Measurements from ENCODE around the gene C5orf47.

C5orf47 gene

GRCh38 chr5:173988554-173989431 is at the start of gene C5orf47:
C5orf47 (plus strand) TSS chr5:173989170; CDS start chr5:173989264, 94 bp downstream.
- H3K4me1 ChIP-seq (ENCODE audit: control insufficient read depth, insufficient read depth, low read length) = no peaks in the 10 kb centered on the region
- peaks cover 11% of the 10 kb centered on the region for H3K9me3 ChIP-seq (ENCODE audit: control insufficient read depth, low read length)
- H3K9ac ChIP-seq (ENCODE audit: low read length) = no peak within 1 kb of the TSS
- no peak for DNase-seq (ENCODE audit: low read depth)
- peaks cover 5% of the 10 kb centered on the region for H3K27me3 ChIP-seq (replicated peaks; ENCODE audit: control insufficient read depth, insufficient read depth, low read length)
- no peak within 1 kb of the TSS for H3K4me3 ChIP-seq (ENCODE audit: low read length)
- no peaks in the 10 kb centered on the region for H3K36me3 ChIP-seq (ENCODE audit: control insufficient read depth, insufficient read depth, low read length, severe bottlenecking)

GRCh38 chr5:173940269-173940668 is 48.7 kb upstream of the C5orf47 start:
- Histone ChIP-seq H3K9me3 (ENCODE audit: control insufficient read depth, low read length) (no peaks in the 10 kb centered on the region), H3K4me3 (ENCODE audit: low read length) (no peak overlapping the region), H3K9ac (ENCODE audit: low read length) (peak overlapping the region; percentile 31), H3K4me1 (ENCODE audit: control insufficient read depth, insufficient read depth, low read length) (peaks cover 31% of the 10 kb centered on the region), H3K36me3 (ENCODE audit: control insufficient read depth, insufficient read depth, low read length, severe bottlenecking) (peaks cover 12% of the 10 kb centered on the region), H3K27me3 (replicated peaks; ENCODE audit: control insufficient read depth, insufficient read depth, low read length) (no peaks in the 10 kb centered on the region)
- DNase-seq (ENCODE audit: low read depth) = peak; percentile 79

GRCh38 chr5:173941102-173941501 is 47.9 kb upstream of the C5orf47 start:
- Histone ChIP-seq H3K4me1 (ENCODE audit: control insufficient read depth, insufficient read depth, low read length) (peaks cover 31% of the 10 kb centered on the region), H3K4me3 (ENCODE audit: low read length) (no peak overlapping the region), H3K9ac (ENCODE audit: low read length) (no peak overlapping the region), H3K27me3 (replicated peaks; ENCODE audit: control insufficient read depth, insufficient read depth, low read length) (no peaks in the 10 kb centered on the region), H3K9me3 (ENCODE audit: control insufficient read depth, low read length) (no peaks in the 10 kb centered on the region), H3K36me3 (ENCODE audit: control insufficient read depth, insufficient read depth, low read length, severe bottlenecking) (peaks cover 21% of the 10 kb centered on the region)
- DNase-seq (ENCODE audit: low read depth) = no peak

GRCh38 chr5:173941758-173942401 is 47.1 kb upstream of the C5orf47 start:
- Histone ChIP-seq H3K4me3 (ENCODE audit: low read length) (no peak overlapping the region), H3K36me3 (ENCODE audit: control insufficient read depth, insufficient read depth, low read length, severe bottlenecking) (peaks cover 29% of the 10 kb centered on the region), H3K9ac (ENCODE audit: low read length) (no peak overlapping the region), H3K4me1 (ENCODE audit: control insufficient read depth, insufficient read depth, low read length) (peaks cover 31% of the 10 kb centered on the region), H3K9me3 (ENCODE audit: control insufficient read depth, low read length) (no peaks in the 10 kb centered on the region), H3K27me3 (replicated peaks; ENCODE audit: control insufficient read depth, insufficient read depth, low read length) (no peaks in the 10 kb centered on the region)
- no peak for DNase-seq (ENCODE audit: low read depth)

- Histone ChIP-seq H3K27me3 (replicated peaks; ENCODE audit: control insufficient read depth, insufficient read depth, low read length) (no peaks in the 10 kb centered on the region), H3K4me3 (ENCODE audit: low read length) (no peak overlapping the region), H3K4me1 (ENCODE audit: control insufficient read depth, insufficient read depth, low read length) (peaks cover 31% of the 10 kb centered on the region), H3K36me3 (ENCODE audit: control insufficient read depth, insufficient read depth, low read length, severe bottlenecking) (peaks cover 50% of the 10 kb centered on the region), H3K9me3 (ENCODE audit: control insufficient read depth, low read length) (no peaks in the 10 kb centered on the region), H3K9ac (ENCODE audit: low read length) (no peak overlapping the region)
- no peak for DNase-seq (ENCODE audit: low read depth)
Measured at GRCh38 chr5:173944511-173944910, 44.5 kb upstream of the C5orf47 start.

GRCh38 chr5:173945160-173945559 is 43.8 kb upstream of the C5orf47 start:
- Histone ChIP-seq H3K36me3 (ENCODE audit: control insufficient read depth, insufficient read depth, low read length, severe bottlenecking) (peaks cover 56% of the 10 kb centered on the region), H3K9ac (ENCODE audit: low read length) (no peak overlapping the region), H3K9me3 (ENCODE audit: control insufficient read depth, low read length) (no peaks in the 10 kb centered on the region), H3K4me1 (ENCODE audit: control insufficient read depth, insufficient read depth, low read length) (peaks cover 27% of the 10 kb centered on the region), H3K4me3 (ENCODE audit: low read length) (no peak overlapping the region), H3K27me3 (replicated peaks; ENCODE audit: control insufficient read depth, insufficient read depth, low read length) (no peaks in the 10 kb centered on the region)
- no peak for DNase-seq (ENCODE audit: low read depth)

- Histone ChIP-seq H3K27me3 (replicated peaks; ENCODE audit: control insufficient read depth, insufficient read depth, low read length) (no peaks in the 10 kb centered on the region), H3K36me3 (ENCODE audit: control insufficient read depth, insufficient read depth, low read length, severe bottlenecking) (peaks cover 67% of the 10 kb centered on the region), H3K4me3 (ENCODE audit: low read length) (no peak overlapping the region), H3K9me3 (ENCODE audit: control insufficient read depth, low read length) (no peaks in the 10 kb centered on the region), H3K9ac (ENCODE audit: low read length) (no peak overlapping the region), H3K4me1 (ENCODE audit: control insufficient read depth, insufficient read depth, low read length) (peaks cover 19% of the 10 kb centered on the region)
- no peak for DNase-seq (ENCODE audit: low read depth)
Measured at GRCh38 chr5:173946323-173946722, 42.6 kb upstream of the C5orf47 start.

GRCh38 chr5:173950829-173951228 is 38.1 kb upstream of the C5orf47 start:
- DNase-seq (ENCODE audit: low read depth) = no peak
- Histone ChIP-seq H3K4me1 (ENCODE audit: control insufficient read depth, insufficient read depth, low read length) (peaks cover 8% of the 10 kb centered on the region), H3K36me3 (ENCODE audit: control insufficient read depth, insufficient read depth, low read length, severe bottlenecking) (peaks cover 97% of the 10 kb centered on the region), H3K4me3 (ENCODE audit: low read length) (no peak overlapping the region), H3K27me3 (replicated peaks; ENCODE audit: control insufficient read depth, insufficient read depth, low read length) (no peaks in the 10 kb centered on the region), H3K9me3 (ENCODE audit: control insufficient read depth, low read length) (no peaks in the 10 kb centered on the region), H3K9ac (ENCODE audit: low read length) (no peak overlapping the region)

GRCh38 chr5:173953528-173954090 is 35.4 kb upstream of the C5orf47 start:
- H3K4me1 ChIP-seq (ENCODE audit: control insufficient read depth, insufficient read depth, low read length) = peaks cover 8% of the 10 kb centered on the region
- H3K9me3 ChIP-seq (ENCODE audit: control insufficient read depth, low read length) = no peaks in the 10 kb centered on the region
- no peaks in the 10 kb centered on the region for H3K27me3 ChIP-seq (replicated peaks; ENCODE audit: control insufficient read depth, insufficient read depth, low read length)
- DNase-seq (ENCODE audit: low read depth) = peak; percentile 22
- H3K9ac ChIP-seq (ENCODE audit: low read length) = no peak overlapping the region
- H3K36me3 ChIP-seq (ENCODE audit: control insufficient read depth, insufficient read depth, low read length, severe bottlenecking) = peaks cover 97% of the 10 kb centered on the region
- no peak overlapping the region for H3K4me3 ChIP-seq (ENCODE audit: low read length)

GRCh38 chr5:173954671-173955521 is 34.1 kb upstream of the C5orf47 start:
- Histone ChIP-seq H3K9ac (ENCODE audit: low read length) (no peak overlapping the region), H3K27me3 (replicated peaks; ENCODE audit: control insufficient read depth, insufficient read depth, low read length) (no peaks in the 10 kb centered on the region), H3K9me3 (ENCODE audit: control insufficient read depth, low read length) (no peaks in the 10 kb centered on the region), H3K4me3 (ENCODE audit: low read length) (no peak overlapping the region), H3K4me1 (ENCODE audit: control insufficient read depth, insufficient read depth, low read length) (peaks cover 8% of the 10 kb centered on the region), H3K36me3 (ENCODE audit: control insufficient read depth, insufficient read depth, low read length, severe bottlenecking) (peaks cover 92% of the 10 kb centered on the region)
- peak; percentile 21 for DNase-seq (ENCODE audit: low read depth)
